Measurements from ENCODE around the gene FICD.
"Not testable (repeated sequence)": the region's sequence is repeated elsewhere in the genome, so short reads cannot be mapped to it uniquely, and the experiment has no call there.

FICD gene

GRCh38 chr12:108542320-108542719 is 27.2 kb downstream of the FICD start:
- Histone ChIP-seq H3K27ac (ENCODE audit: low read depth, low read length) (no peak overlapping the region), H3K4me3 (ENCODE audit: low read depth, low read length) (no peak overlapping the region), H3K9me3 (ENCODE audit: control insufficient read depth, insufficient read depth, low read length) (no peaks in the 10 kb centered on the region), H3K36me3 (ENCODE audit: control insufficient read depth, insufficient read depth, low read length) (peaks cover 85% of the 10 kb centered on the region), H3K27me3 (ENCODE audit: control insufficient read depth, insufficient read depth, low read length) (no peaks in the 10 kb centered on the region), H3K9ac (ENCODE audit: low read depth, low read length) (no peak overlapping the region), H3K4me1 (ENCODE audit: control insufficient read depth, insufficient read depth, low read length) (no peaks in the 10 kb centered on the region)

GRCh38 chr12:108543652-108544051 is 28.6 kb downstream of the FICD start:
- Histone ChIP-seq H3K4me1 (ENCODE audit: control insufficient read depth, insufficient read depth, low read length) (no peaks in the 10 kb centered on the region), H3K36me3 (ENCODE audit: control insufficient read depth, insufficient read depth, low read length) (peaks cover 85% of the 10 kb centered on the region), H3K4me3 (ENCODE audit: low read depth, low read length) (no peak overlapping the region), H3K27me3 (ENCODE audit: control insufficient read depth, insufficient read depth, low read length) (no peaks in the 10 kb centered on the region), H3K9me3 (ENCODE audit: control insufficient read depth, insufficient read depth, low read length) (no peaks in the 10 kb centered on the region), H3K9ac (ENCODE audit: low read depth, low read length) (no peak overlapping the region), H3K27ac (ENCODE audit: low read depth, low read length) (no peak overlapping the region)

- Histone ChIP-seq H3K36me3 (ENCODE audit: control insufficient read depth, insufficient read depth, low read length) (peaks cover 68% of the 10 kb centered on the region), H3K4me3 (ENCODE audit: low read depth, low read length) (no peak overlapping the region), H3K4me1 (ENCODE audit: control insufficient read depth, insufficient read depth, low read length) (no peaks in the 10 kb centered on the region), H3K27me3 (ENCODE audit: control insufficient read depth, insufficient read depth, low read length) (no peaks in the 10 kb centered on the region), H3K9ac (ENCODE audit: low read depth, low read length) (no peak overlapping the region), H3K27ac (ENCODE audit: low read depth, low read length) (no peak overlapping the region), H3K9me3 (ENCODE audit: control insufficient read depth, insufficient read depth, low read length) (no peaks in the 10 kb centered on the region)
Measured at GRCh38 chr12:108547686-108548085, 32.6 kb downstream of the FICD start.

GRCh38 chr12:108548954-108549521 is 34.0 kb downstream of the FICD start:
- Histone ChIP-seq H3K4me3 (ENCODE audit: low read depth, low read length) (no peak overlapping the region), H3K27me3 (ENCODE audit: control insufficient read depth, insufficient read depth, low read length) (no peaks in the 10 kb centered on the region), H3K4me1 (ENCODE audit: control insufficient read depth, insufficient read depth, low read length) (no peaks in the 10 kb centered on the region), H3K9ac (ENCODE audit: low read depth, low read length) (no peak overlapping the region), H3K27ac (ENCODE audit: low read depth, low read length) (no peak overlapping the region), H3K9me3 (ENCODE audit: control insufficient read depth, insufficient read depth, low read length) (no peaks in the 10 kb centered on the region), H3K36me3 (ENCODE audit: control insufficient read depth, insufficient read depth, low read length) (peaks cover 55% of the 10 kb centered on the region)

- Histone ChIP-seq H3K9ac (ENCODE audit: low read depth, low read length) (no peak overlapping the region), H3K36me3 (ENCODE audit: control insufficient read depth, insufficient read depth, low read length) (peaks cover 37% of the 10 kb centered on the region), H3K4me1 (ENCODE audit: control insufficient read depth, insufficient read depth, low read length) (no peaks in the 10 kb centered on the region; the same call in 1 of the 2 replicates), H3K27me3 (ENCODE audit: control insufficient read depth, insufficient read depth, low read length) (no peaks in the 10 kb centered on the region), H3K27ac (ENCODE audit: low read depth, low read length) (no peak overlapping the region), H3K9me3 (ENCODE audit: control insufficient read depth, insufficient read depth, low read length) (no peaks in the 10 kb centered on the region), H3K4me3 (ENCODE audit: low read depth, low read length) (no peak overlapping the region)
Measured at GRCh38 chr12:108551535-108551934, 36.5 kb downstream of the FICD start.

- Histone ChIP-seq H3K4me3 (ENCODE audit: low read depth, low read length) (no peak overlapping the region), H3K9me3 (ENCODE audit: control insufficient read depth, insufficient read depth, low read length) (no peaks in the 10 kb centered on the region), H3K9ac (ENCODE audit: low read depth, low read length) (no peak overlapping the region), H3K36me3 (ENCODE audit: control insufficient read depth, insufficient read depth, low read length) (peaks cover 29% of the 10 kb centered on the region), H3K4me1 (ENCODE audit: control insufficient read depth, insufficient read depth, low read length) (no peaks in the 10 kb centered on the region; the same call in 1 of the 2 replicates), H3K27ac (ENCODE audit: low read depth, low read length) (no peak overlapping the region), H3K27me3 (ENCODE audit: control insufficient read depth, insufficient read depth, low read length) (no peaks in the 10 kb centered on the region)
Measured at GRCh38 chr12:108553799-108554198, 38.7 kb downstream of the FICD start.

- H3K9ac ChIP-seq (ENCODE audit: low read depth, low read length); H3K4me1 ChIP-seq (ENCODE audit: control insufficient read depth, insufficient read depth, low read length); H3K4me3 ChIP-seq (ENCODE audit: low read depth, low read length); H3K27ac ChIP-seq (ENCODE audit: low read depth, low read length); H3K9me3 ChIP-seq (ENCODE audit: control insufficient read depth, insufficient read depth, low read length); H3K27me3 ChIP-seq (ENCODE audit: control insufficient read depth, insufficient read depth, low read length): not testable (repeated sequence)
- H3K36me3 ChIP-seq (ENCODE audit: control insufficient read depth, insufficient read depth, low read length), result peaks cover 26% of the 10 kb centered on the region
Measured at GRCh38 chr12:108555383-108555782, 40.3 kb downstream of the FICD start.

GRCh38 chr12:108559007-108559655 is 44.1 kb downstream of the FICD start:
- H3K9me3 ChIP-seq (ENCODE audit: control insufficient read depth, insufficient read depth, low read length), result no peaks in the 10 kb centered on the region
- H3K4me3 ChIP-seq (ENCODE audit: low read depth, low read length), result peak overlapping the region; percentile 99
- no peaks in the 10 kb centered on the region for H3K27me3 ChIP-seq (ENCODE audit: control insufficient read depth, insufficient read depth, low read length)
- H3K36me3 ChIP-seq (ENCODE audit: control insufficient read depth, insufficient read depth, low read length), result peaks cover 29% of the 10 kb centered on the region
- H3K4me1 ChIP-seq (ENCODE audit: control insufficient read depth, insufficient read depth, low read length), result peaks cover 8% of the 10 kb centered on the region
- H3K9ac ChIP-seq (ENCODE audit: low read depth, low read length), result no peak overlapping the region
- no peak overlapping the region for H3K27ac ChIP-seq (ENCODE audit: low read depth, low read length)

- Histone ChIP-seq H3K36me3 (ENCODE audit: control insufficient read depth, insufficient read depth, low read length) (peaks cover 35% of the 10 kb centered on the region), H3K4me3 (ENCODE audit: low read depth, low read length) (peak overlapping the region; percentile 99), H3K27ac (ENCODE audit: low read depth, low read length) (no peak overlapping the region), H3K9me3 (ENCODE audit: control insufficient read depth, insufficient read depth, low read length) (no peaks in the 10 kb centered on the region), H3K4me1 (ENCODE audit: control insufficient read depth, insufficient read depth, low read length) (peaks cover 8% of the 10 kb centered on the region), H3K27me3 (ENCODE audit: control insufficient read depth, insufficient read depth, low read length) (no peaks in the 10 kb centered on the region), H3K9ac (ENCODE audit: low read depth, low read length) (peak overlapping the region; percentile 88)
Measured at GRCh38 chr12:108559748-108560147, 44.7 kb downstream of the FICD start.

- Histone ChIP-seq H3K4me1 (ENCODE audit: control insufficient read depth, insufficient read depth, low read length) (peaks cover 8% of the 10 kb centered on the region), H3K27me3 (ENCODE audit: control insufficient read depth, insufficient read depth, low read length) (no peaks in the 10 kb centered on the region), H3K9me3 (ENCODE audit: control insufficient read depth, insufficient read depth, low read length) (no peaks in the 10 kb centered on the region), H3K9ac (ENCODE audit: low read depth, low read length) (peak overlapping the region; percentile 88), H3K36me3 (ENCODE audit: control insufficient read depth, insufficient read depth, low read length) (peaks cover 41% of the 10 kb centered on the region), H3K4me3 (ENCODE audit: low read depth, low read length) (peak overlapping the region; percentile 99), H3K27ac (ENCODE audit: low read depth, low read length) (peak overlapping the region; percentile 94)
Measured at GRCh38 chr12:108560321-108560721, 45.2 kb downstream of the FICD start.

- Histone ChIP-seq H3K27ac (ENCODE audit: low read depth, low read length) (peak within 1 kb of the TSS; percentile 94), H3K4me3 (ENCODE audit: low read depth, low read length) (peak within 1 kb of the TSS; percentile 99), H3K27me3 (ENCODE audit: control insufficient read depth, insufficient read depth, low read length) (no peaks in the 10 kb centered on the region), H3K9ac (ENCODE audit: low read depth, low read length) (peak within 1 kb of the TSS; percentile 88), H3K9me3 (ENCODE audit: control insufficient read depth, insufficient read depth, low read length) (no peaks in the 10 kb centered on the region), H3K4me1 (ENCODE audit: control insufficient read depth, insufficient read depth, low read length) (peaks cover 8% of the 10 kb centered on the region), H3K36me3 (ENCODE audit: control insufficient read depth, insufficient read depth, low read length) (peaks cover 46% of the 10 kb centered on the region)
Measured at GRCh38 chr12:108560752-108561719, 46.0 kb downstream of the FICD start, which contains the start of gene SART3. Gene SART3, minus strand, starts transcription at chr12:108561173. Its CDS starts 19 bp downstream, at chr12:108561154.
